ENCODE results near the gene TRIM44.
"Not testable (repeated sequence)": the region's sequence is repeated elsewhere in the genome, so short reads cannot be mapped to it uniquely, and the experiment has no call there.

Gene TRIM44

DNA sequence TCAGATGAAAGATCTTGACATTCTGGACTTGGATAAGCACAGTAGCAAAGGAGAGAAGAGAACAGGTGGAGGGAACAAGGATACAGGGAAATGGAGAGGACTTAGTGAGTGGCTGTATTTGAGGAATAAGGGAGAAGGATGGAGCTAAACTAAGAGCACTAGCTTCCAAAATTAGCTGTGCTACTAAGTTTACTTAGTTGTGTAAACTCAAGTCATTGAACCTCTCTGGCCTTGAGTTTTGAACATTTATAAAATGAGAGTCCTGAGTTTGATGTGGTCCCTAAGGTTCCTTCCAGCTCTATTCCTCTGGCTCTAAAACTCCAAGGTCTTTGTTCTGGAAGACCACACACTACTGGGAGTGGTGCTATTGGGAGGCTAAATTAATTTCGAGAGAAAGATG, 100.7 kb downstream of the TRIM44 start:
- H3K4me3 ChIP-seq (ENCODE audit: low read depth, low read length): no peak overlapping the region
- DNase-seq (ENCODE audit: low read depth): no peak
- no peak for TF ChIP-seq CTCF (IDR thresholded peaks at IDR 0.05; ENCODE audit: low read depth, low read length, missing control alignments)

GRCh38 chr11:35763765-35764164, 101.2 kb downstream of the TRIM44 start:
- DNase-seq (ENCODE audit: low read depth): no peak
- no peak for TF ChIP-seq CTCF (IDR thresholded peaks at IDR 0.05; ENCODE audit: low read depth, low read length, missing control alignments)
- H3K4me3 ChIP-seq (ENCODE audit: low read depth, low read length): no peak overlapping the region

DNA sequence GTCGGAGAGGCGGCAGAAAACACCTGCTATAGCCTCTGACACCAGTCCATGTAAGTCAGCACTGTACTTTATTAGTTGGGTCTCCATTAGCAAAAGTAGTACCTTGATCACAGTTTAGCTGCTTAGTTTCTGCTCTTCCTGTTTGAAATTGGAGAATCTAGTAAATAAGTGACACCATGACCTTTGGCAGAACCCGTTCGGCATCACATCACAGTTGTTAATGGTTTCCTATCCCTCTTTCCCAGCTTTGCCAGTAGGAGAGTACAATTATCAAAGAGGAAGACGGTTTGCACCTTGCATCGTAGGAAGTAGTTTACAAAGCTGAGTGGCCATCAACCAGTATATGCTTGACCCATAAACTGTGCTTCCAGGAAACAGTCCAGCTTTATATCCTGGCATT, 101.8 kb downstream of the TRIM44 start:
- H3K4me3 ChIP-seq (ENCODE audit: low read depth, low read length): no peak overlapping the region
- TF ChIP-seq CTCF (IDR thresholded peaks at IDR 0.05; ENCODE audit: low read depth, low read length, missing control alignments): no peak
- DNase-seq (ENCODE audit: low read depth): no peak

- DNase-seq (ENCODE audit: low read depth): no peak
- no peak for TF ChIP-seq CTCF (IDR thresholded peaks at IDR 0.05; ENCODE audit: low read depth, low read length, missing control alignments)
These were observed 102.6 kb downstream of the TRIM44 start for GRCh38 chr11:35765211-35765610.

GRCh38 chr11:35766651-35767050, 104.1 kb downstream of the TRIM44 start:
- TF ChIP-seq CTCF (IDR thresholded peaks at IDR 0.05; ENCODE audit: low read depth, low read length, missing control alignments): no peak

More at GRCh38 chr11:35765211-35765610, 102.6 kb downstream of the TRIM44 start:
- no peak overlapping the region for H3K4me3 ChIP-seq (ENCODE audit: low read depth, low read length)

DNA sequence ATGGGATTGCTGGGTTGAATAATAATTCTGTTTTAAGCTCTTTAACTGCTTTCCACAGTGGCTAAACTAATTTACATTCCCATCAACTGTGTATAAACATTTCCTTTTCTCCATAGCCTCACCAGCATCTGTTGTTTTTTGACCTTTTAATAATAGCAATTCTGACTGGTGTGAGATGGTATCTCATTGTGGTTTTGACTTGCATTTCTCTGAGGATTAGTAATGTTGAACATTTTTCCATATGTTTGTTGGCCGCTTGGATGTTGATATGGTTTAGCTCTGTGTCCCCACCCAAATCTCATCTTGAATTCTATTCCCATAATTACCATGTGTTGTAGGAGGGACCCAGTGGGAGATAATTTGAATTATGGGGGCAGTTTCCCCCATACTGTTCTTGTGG, 107.8 kb downstream of the TRIM44 start:
- not testable (repeated sequence) for H3K4me3 ChIP-seq (ENCODE audit: low read depth, low read length); DNase-seq (ENCODE audit: low read depth)

More at GRCh38 chr11:35766651-35767050, 104.1 kb downstream of the TRIM44 start:
- no peak overlapping the region for H3K4me3 ChIP-seq (ENCODE audit: low read depth, low read length)
- DNase-seq (ENCODE audit: low read depth): no peak

GRCh38 chr11:35771722-35772121, 109.1 kb downstream of the TRIM44 start:
- TF ChIP-seq CTCF (IDR thresholded peaks at IDR 0.05; ENCODE audit: low read depth, low read length, missing control alignments): no peak
- no peak for DNase-seq (ENCODE audit: low read depth)
- no peak overlapping the region for H3K4me3 ChIP-seq (ENCODE audit: low read depth, low read length)

- DNase-seq (ENCODE audit: low read depth); H3K4me3 ChIP-seq (ENCODE audit: low read depth, low read length): not testable (repeated sequence)
These were observed 114.7 kb downstream of the TRIM44 start for GRCh38 chr11:35777241-35777640.

DNA sequence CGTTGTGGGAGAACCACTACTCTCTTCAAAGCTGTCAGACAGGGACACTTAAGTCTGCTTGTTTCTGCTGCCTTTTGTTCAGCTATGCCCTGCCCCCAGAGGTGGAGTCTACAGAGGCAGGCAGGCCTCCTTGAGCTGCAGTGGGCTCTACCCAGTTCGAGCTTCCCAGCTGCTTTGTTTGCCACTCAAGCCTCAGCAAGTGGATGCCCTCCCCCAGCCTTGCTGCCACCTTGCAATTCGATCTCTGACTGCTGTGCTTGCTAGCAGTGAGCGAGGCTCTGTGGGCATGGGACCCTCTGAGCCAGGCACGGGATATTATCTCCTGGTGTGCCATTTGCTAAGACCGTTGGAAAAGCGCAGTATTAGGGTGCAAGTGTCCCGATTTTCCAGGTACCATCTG, 116.4 kb downstream of the TRIM44 start:
- not testable (repeated sequence) for H3K4me3 ChIP-seq (ENCODE audit: low read depth, low read length); DNase-seq (ENCODE audit: low read depth)

Data from GM12864 (cell line).